ENCODE results near the gene UGT1A5.

DNA sequence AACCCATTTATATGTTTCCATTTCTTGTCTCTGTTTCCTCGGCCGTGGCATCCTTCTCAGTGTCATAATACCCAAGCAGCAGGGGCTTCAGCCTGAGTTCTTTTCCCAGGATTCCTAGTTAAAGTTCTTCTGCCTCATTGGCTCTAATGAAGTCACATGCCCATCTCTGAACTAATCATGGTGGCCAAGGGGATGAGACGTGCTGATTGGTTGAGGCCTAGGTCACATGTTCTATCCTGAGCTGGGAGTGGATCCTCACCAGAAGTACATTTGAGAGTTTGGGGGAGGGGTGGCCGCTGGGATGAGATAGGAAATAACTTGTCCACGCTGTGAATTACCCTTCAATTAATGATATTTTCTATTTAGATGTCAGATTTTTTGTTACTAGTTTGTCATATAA is 3.8 kb upstream of the UGT1A5 start:
- no peak for TF ChIP-seq ZNF324 (tag by site-specific recombination; IDR thresholded peaks at IDR 0.05)
- no peak for TF ChIP-seq RBAK (tag by site-specific recombination; IDR thresholded peaks at IDR 0.05)
- no peak for TF ChIP-seq ZNF558 (tag by site-specific recombination; IDR thresholded peaks at IDR 0.05)
- TF ChIP-seq, protein P1, sequence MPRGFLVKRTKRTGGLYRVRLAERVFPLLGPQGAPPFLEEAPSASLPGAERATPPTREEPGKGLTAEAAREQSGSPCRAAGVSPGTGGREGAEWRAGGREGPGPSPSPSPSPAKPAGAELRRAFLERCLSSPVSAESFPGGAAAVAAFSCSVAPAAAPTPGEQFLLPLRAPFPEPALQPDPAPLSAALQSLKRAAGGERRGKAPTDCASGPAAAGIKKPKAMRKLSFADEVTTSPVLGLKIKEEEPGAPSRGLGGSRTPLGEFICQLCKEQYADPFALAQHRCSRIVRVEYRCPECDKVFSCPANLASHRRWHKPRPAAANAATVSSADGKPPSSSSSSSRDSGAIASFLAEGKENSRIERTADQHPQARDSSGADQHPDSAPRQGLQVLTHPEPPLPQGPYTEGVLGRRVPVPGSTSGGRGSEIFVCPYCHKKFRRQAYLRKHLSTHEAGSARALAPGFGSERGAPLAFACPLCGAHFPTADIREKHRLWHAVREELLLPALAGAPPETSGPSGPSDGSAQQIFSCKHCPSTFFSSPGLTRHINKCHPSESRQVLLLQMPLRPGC (tag by site-specific recombination; IDR thresholded peaks at IDR 0.05), result no peak
- TF ChIP-seq, protein P2, sequence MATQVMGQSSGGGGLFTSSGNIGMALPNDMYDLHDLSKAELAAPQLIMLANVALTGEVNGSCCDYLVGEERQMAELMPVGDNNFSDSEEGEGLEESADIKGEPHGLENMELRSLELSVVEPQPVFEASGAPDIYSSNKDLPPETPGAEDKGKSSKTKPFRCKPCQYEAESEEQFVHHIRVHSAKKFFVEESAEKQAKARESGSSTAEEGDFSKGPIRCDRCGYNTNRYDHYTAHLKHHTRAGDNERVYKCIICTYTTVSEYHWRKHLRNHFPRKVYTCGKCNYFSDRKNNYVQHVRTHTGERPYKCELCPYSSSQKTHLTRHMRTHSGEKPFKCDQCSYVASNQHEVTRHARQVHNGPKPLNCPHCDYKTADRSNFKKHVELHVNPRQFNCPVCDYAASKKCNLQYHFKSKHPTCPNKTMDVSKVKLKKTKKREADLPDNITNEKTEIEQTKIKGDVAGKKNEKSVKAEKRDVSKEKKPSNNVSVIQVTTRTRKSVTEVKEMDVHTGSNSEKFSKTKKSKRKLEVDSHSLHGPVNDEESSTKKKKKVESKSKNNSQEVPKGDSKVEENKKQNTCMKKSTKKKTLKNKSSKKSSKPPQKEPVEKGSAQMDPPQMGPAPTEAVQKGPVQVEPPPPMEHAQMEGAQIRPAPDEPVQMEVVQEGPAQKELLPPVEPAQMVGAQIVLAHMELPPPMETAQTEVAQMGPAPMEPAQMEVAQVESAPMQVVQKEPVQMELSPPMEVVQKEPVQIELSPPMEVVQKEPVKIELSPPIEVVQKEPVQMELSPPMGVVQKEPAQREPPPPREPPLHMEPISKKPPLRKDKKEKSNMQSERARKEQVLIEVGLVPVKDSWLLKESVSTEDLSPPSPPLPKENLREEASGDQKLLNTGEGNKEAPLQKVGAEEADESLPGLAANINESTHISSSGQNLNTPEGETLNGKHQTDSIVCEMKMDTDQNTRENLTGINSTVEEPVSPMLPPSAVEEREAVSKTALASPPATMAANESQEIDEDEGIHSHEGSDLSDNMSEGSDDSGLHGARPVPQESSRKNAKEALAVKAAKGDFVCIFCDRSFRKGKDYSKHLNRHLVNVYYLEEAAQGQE (tag by site-specific recombination; IDR thresholded peaks at IDR 0.05), result no peak
- no peak for TF ChIP-seq CTCF (tag by site-specific recombination; IDR thresholded peaks at IDR 0.05)
- no peak for TF ChIP-seq ZNF768 (tag by site-specific recombination; IDR thresholded peaks at IDR 0.05)
- TF ChIP-seq, protein P3, sequence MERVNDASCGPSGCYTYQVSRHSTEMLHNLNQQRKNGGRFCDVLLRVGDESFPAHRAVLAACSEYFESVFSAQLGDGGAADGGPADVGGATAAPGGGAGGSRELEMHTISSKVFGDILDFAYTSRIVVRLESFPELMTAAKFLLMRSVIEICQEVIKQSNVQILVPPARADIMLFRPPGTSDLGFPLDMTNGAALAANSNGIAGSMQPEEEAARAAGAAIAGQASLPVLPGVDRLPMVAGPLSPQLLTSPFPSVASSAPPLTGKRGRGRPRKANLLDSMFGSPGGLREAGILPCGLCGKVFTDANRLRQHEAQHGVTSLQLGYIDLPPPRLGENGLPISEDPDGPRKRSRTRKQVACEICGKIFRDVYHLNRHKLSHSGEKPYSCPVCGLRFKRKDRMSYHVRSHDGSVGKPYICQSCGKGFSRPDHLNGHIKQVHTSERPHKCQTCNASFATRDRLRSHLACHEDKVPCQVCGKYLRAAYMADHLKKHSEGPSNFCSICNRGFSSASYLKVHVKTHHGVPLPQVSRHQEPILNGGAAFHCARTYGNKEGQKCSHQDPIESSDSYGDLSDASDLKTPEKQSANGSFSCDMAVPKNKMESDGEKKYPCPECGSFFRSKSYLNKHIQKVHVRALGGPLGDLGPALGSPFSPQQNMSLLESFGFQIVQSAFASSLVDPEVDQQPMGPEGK (tag by site-specific recombination; IDR thresholded peaks at IDR 0.05), result no peak
- TF ChIP-seq, protein P4, sequence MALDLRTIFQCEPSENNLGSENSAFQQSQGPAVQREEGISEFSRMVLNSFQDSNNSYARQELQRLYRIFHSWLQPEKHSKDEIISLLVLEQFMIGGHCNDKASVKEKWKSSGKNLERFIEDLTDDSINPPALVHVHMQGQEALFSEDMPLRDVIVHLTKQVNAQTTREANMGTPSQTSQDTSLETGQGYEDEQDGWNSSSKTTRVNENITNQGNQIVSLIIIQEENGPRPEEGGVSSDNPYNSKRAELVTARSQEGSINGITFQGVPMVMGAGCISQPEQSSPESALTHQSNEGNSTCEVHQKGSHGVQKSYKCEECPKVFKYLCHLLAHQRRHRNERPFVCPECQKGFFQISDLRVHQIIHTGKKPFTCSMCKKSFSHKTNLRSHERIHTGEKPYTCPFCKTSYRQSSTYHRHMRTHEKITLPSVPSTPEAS (tag by site-specific recombination; IDR thresholded peaks at IDR 0.05), result no peak
- TF ChIP-seq HOXA7 (CRISPR knock-in tag; IDR thresholded peaks at IDR 0.05; ENCODE audit: borderline replicate concordance), result no peak
- TF ChIP-seq ZNF692 (tag by site-specific recombination; IDR thresholded peaks at IDR 0.05), result no peak
- TF ChIP-seq ZNF391 (tag by site-specific recombination; IDR thresholded peaks at IDR 0.05; ENCODE audit: borderline replicate concordance, low read depth), result no peak

All from HEK293 (cell line).